IPS-18c (cell line): ENCODE data around the gene GUCY2C.
"Not testable (repeated sequence)": the region's sequence is repeated elsewhere in the genome, so short reads cannot be mapped to it uniquely, and the experiment has no call there.

Source experiments
- H3K4me3 ChIP-seq: 2 replicates; pipeline ENCODE4 v1.7.0; 2013; ENCODE audit warnings: low read depth, mild to moderate bottlenecking, low read length, moderate library complexity; ENCODE audit not compliant: insufficient read depth
- H3K9me3 ChIP-seq: one replicate; pipeline ENCODE4 v1.6.1; 2013; ENCODE audit warnings: mild to moderate bottlenecking, low read length, moderate library complexity; ENCODE audit not compliant: control insufficient read depth, insufficient read depth

GUCY2C gene

DNA sequence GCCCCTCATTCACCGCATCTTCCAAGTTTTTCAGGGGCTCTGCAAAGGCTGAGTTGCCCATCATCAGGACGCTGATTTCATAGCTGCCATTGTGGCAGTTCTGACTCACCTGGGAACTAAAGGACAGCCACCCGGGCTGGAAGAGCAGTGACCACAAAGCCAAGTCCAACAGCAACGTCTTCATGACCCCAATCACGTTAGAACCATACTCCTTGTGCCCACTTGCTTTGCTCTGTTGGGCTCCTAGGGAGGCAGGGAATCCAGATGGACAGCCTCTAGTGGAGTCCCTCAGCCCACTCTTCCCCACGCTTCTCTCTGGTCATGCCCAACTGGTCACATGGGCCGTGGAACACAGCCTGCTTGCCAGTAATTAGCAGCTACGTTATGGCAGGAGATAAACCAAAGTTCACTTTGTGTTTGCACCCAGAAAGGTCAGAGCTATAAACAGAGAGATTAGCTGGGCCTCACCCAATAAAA is at the start of gene GUCY2C:
TSS of gene GUCY2C (minus strand) at position 335 of the 477 bp plus-strand sequence. CDS start at position 184, 151 bp downstream.
- Histone ChIP-seq H3K4me3 (no peak within 1 kb of the TSS), H3K9me3 (no peaks in the 10 kb centered on the region)

- Histone ChIP-seq H3K9me3 (peaks cover 2% of the 10 kb centered on the region), H3K4me3 (no peak overlapping the region)
Measured at GRCh38 chr12:14743061-14743460, 46.7 kb upstream of the GUCY2C start.

- H3K9me3 ChIP-seq = peaks cover 2% of the 10 kb centered on the region
Measured at GRCh38 chr12:14741942-14742341, 45.5 kb upstream of the GUCY2C start.

GRCh38 chr12:14741153-14741552 is 44.8 kb upstream of the GUCY2C start:
- no peak overlapping the region for H3K4me3 ChIP-seq

More at GRCh38 chr12:14741942-14742341, 45.5 kb upstream of the GUCY2C start:
- no peak overlapping the region for H3K4me3 ChIP-seq

GRCh38 chr12:14736441-14736840 is 40.0 kb upstream of the GUCY2C start:
- not testable (repeated sequence) for H3K9me3 ChIP-seq, H3K4me3 ChIP-seq

More at GRCh38 chr12:14741153-14741552, 44.8 kb upstream of the GUCY2C start:
- peaks cover 2% of the 10 kb centered on the region for H3K9me3 ChIP-seq

- Histone ChIP-seq H3K9me3 (no peaks in the 10 kb centered on the region), H3K4me3 (no peak overlapping the region)
Measured at GRCh38 chr12:14731821-14732220, 35.4 kb upstream of the GUCY2C start.

DNA sequence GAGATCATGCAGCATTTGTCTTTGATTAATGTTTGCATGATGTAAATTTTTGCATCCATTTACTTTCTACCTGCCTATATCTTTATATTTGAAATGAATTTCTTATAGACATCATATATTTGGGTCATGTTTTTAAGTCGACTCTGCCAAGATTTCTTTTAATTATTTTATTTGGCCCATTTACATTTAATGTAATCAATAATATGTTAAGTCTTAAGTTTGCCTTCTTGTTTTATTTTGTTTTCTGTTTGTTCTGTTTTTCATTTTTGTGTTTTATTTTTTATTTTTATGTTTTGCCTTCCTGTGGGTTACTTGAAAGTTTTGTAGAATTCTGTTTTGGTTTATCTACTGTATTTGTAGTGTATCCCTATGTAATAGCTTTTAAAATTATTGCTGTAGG is 33.2 kb upstream of the GUCY2C start:
- Histone ChIP-seq H3K4me3 (no peak overlapping the region), H3K9me3 (no peaks in the 10 kb centered on the region)

- no peaks in the 10 kb centered on the region for H3K9me3 ChIP-seq
- H3K4me3 ChIP-seq = no peak overlapping the region
Measured at GRCh38 chr12:14723763-14724162, 27.4 kb upstream of the GUCY2C start.

DNA sequence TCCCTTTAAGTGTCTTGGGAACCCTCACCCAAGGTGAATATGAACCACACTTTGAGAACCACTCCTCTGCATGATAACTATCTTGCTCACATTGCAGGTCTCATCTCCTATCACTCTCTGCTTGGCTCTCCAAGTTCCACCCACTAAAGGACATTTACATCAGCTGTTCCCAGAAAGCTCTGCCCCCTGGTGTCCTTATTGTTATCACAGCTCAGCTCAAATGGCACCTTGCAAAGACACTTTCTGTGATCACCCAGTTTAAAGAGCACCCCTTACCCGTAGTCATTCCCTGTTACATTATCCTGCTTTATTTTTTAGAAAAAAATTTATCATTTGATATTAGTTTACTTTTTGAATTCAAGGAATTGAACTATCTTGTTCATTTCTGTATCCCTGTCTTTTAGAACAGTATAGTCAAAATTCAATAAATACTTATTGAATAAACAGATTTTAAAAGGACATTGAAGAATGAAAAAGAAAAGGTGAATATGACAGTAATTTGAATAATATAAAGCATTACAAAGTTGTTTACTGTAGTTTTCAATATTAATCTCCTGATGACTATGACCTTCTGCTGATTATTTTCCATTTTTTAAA is 20.5 kb upstream of the GUCY2C start:
- Histone ChIP-seq H3K4me3 (no peak overlapping the region), H3K9me3 (no peaks in the 10 kb centered on the region)

- no peak overlapping the region for H3K4me3 ChIP-seq
Measured at GRCh38 chr12:14714437-14714836, 18.0 kb upstream of the GUCY2C start.

DNA sequence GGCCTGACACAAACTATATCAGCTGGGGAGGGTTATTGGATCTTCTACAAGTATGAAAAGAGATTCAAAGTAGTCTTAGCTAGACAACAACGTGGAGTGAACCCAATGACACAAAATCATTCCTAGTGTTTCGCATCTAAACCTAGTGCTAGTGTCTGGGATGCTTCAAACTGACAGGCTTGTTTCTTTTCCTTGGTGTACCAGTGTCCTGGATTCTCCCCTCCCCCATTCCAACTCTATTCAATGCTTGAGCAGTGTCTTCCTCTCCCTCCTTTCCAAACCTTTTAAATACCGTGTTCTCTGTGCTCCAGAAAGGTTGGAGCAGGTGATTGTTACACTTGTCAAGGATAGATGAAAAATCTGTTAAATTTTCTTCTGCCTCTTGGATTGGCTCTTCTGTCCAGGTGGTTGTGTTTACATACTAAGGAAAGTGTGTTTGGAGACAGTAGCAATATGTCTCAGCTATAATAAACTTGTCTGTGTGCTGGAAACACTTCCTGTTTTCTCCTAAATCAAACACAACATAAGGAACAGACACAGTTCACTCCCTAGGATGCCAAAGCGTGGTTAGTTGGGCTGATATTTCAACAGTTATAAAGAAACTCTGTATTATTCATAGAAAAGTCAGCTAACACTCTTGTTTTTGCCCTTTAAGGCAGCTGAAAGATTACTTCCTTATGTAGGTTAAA is 14.4 kb upstream of the GUCY2C start:
- H3K9me3 ChIP-seq = no peaks in the 10 kb centered on the region
- H3K4me3 ChIP-seq = no peak overlapping the region; the same call in 1 of the 2 replicates

More at GRCh38 chr12:14714437-14714836, 18.0 kb upstream of the GUCY2C start:
- no peaks in the 10 kb centered on the region for H3K9me3 ChIP-seq

DNA sequence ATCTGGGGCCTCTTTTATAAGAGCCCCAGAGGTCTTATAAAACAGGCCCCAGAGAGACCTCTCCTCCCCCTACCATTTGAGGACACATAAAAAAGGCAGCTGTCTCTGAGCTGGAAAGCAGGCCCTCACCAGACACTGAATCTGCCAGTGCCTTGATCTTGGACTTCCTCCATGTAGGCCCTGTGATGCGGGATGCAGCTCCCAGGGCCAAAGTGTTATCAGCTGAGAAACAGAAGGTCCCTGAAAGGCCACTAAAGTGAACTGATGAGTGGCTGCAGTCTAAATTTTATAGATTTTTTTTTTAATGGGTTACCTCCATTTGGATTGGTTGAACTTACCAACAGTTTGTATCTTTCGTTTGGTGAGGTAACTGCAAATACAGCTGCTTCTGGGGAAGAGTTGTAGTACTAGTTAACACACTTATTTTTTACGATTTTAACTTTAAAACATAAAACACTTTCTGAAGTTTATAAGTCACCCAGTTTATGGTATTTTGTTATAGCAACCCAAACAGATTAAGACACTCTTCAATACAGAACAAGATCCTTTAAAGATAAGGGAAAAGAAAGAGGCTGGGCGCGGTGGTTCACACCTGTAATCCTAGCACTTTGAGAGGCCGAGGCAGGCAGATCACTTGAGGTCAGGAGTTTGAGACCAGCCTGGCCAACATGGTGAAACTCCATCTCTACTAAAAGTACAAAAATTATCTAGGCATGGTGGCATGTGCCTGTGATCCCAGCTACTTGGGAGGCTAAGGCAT is 5.6 kb upstream of the GUCY2C start:
- H3K4me3 ChIP-seq = no peak overlapping the region
- no peaks in the 10 kb centered on the region for H3K9me3 ChIP-seq

DNA sequence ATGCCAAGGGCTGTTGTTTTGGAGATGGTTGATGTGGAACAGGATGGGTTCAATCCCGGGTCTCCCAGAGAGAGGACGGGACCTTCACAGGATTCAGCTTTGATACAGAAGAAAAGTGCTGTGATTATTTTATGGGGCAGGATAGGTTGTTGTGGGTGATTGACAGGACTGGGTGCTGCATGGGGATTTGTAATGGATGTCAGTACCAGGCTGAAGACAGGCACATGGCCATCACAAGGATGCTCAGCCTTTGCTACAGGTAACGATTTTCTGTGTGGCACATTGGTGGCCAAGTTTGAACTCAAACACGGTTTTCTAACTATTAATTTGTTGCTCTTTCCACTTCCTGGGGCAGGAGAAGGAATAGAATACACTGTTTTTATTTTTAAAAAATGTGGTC is 4.5 kb upstream of the GUCY2C start:
- Histone ChIP-seq H3K4me3 (no peak overlapping the region), H3K9me3 (no peaks in the 10 kb centered on the region)

GRCh38 chr12:14699923-14700322 is 3.5 kb upstream of the GUCY2C start:
- no peak overlapping the region for H3K4me3 ChIP-seq
- no peaks in the 10 kb centered on the region for H3K9me3 ChIP-seq

DNA sequence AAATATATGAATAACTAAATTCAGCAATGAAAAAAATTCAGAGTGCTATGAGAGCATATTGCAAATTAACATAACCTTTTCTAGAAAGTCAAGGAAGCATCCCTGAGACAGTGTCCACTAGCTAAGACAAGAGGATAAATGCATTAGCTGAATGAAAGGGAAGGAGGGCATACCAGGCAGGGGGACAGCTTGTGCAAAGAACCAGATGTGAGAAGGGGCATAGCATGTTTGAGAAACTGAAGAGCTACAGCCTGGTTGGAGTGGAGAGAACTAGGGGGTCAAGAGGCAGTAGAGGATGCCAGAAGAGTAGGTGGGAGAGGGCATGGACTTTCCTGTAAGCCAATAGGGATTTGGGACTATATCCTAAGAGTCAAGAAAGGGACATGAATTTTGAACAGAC is 2.2 kb upstream of the GUCY2C start:
- Histone ChIP-seq H3K4me3 (no peak overlapping the region), H3K9me3 (no peaks in the 10 kb centered on the region)

DNA sequence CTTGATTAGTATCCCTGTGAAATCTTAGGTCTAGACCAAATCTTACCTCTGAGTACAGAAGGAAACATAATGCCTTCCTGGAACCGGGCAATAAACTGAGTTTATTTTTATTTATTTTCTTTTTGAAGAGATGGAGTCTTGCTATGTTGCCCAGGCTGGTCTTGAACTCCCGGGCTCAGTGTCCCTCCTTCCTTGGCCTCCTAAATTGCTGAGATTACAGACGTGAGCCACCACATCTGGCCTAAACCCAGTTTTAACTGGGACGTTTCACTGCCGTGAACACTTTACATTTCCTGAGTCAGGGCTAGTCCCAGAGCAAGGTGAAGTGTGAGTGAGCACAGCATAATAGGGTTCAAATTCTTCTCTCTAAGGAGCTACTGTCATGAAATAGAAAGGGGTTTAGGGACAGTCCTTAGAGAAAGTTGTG is 671 bp downstream of the GUCY2C start:
- no peak overlapping the region for H3K4me3 ChIP-seq
- no peaks in the 10 kb centered on the region for H3K9me3 ChIP-seq

DNA sequence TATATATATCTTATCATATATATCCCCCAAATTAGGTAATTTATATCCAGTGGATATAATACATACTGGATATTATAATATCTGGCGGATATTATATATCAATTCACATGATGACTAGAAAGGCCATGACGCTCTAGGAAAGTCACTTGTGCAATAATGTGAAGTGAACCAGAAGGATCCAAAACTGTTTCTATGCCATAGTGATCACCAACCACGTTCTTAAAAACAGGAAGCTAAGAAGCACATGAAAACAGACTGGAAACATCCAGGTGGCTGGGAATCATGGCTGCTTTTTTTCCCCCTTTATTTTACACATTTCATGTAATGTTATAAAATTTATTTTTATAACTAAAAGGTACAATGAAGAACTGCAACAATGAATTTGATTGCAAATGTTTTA is 1.4 kb downstream of the GUCY2C start:
- Histone ChIP-seq H3K4me3 (no peak overlapping the region), H3K9me3 (no peaks in the 10 kb centered on the region)
